NCI-H82 treated with DMSO at 0.1 percent for 48 hours (cell line): Measurements from ENCODE around the gene OR6Q1.
"Not testable (repeated sequence)": the region's sequence is repeated elsewhere in the genome, so short reads cannot be mapped to it uniquely, and the experiment has no call there.

Experiments
- DNase-seq: peaks from one replicate; lab custom pipeline; 2025; ENCODE audit not compliant: unreplicated experiment; lab: John Stamatoyannopoulos, UW

OR6Q1 gene, protein sequence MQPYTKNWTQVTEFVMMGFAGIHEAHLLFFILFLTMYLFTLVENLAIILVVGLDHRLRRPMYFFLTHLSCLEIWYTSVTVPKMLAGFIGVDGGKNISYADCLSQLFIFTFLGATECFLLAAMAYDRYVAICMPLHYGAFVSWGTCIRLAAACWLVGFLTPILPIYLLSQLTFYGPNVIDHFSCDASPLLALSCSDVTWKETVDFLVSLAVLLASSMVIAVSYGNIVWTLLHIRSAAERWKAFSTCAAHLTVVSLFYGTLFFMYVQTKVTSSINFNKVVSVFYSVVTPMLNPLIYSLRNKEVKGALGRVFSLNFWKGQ

DNA sequence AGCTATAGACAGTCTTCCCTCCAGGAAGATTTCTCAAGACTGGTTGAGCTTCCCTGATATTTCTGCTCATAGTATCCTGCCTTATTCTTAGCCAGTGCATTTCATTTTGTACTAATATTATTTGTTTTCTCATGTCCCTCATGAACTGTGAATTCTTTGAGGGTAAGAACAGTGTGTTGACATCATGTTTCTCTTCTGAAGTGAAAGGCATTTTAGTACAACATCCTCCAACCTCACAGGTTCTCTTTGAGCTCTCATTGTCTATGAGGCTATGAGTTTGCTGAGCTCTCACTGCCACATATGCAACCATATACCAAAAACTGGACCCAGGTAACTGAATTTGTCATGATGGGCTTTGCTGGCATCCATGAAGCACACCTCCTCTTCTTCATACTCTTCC, at the start of gene OR6Q1:
Gene OR6Q1 (plus strand): TSS at position 301 of the 400 bp plus-strand sequence. CDS start 0 bp downstream, at position 301.
- no peak for DNase-seq

DNA sequence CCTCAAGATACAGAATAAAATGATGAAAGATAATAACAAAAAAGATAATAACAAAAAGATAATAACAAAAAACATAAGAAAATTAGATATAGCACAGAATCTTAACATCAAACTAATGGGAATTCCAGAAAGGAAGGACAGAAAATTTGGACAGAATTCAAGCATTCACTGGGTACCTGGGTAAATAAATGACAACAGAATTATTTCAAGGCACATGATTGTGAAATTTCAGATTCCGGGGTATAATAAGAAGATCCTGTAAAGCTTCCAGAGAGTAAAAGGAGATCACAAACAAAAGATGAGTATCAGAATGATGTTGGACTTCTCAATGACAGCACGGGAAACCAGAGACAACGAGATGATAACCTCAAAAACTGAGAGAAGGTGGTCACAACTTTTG, 49.2 kb upstream of the OR6Q1 start:
- no peak for DNase-seq

DNA sequence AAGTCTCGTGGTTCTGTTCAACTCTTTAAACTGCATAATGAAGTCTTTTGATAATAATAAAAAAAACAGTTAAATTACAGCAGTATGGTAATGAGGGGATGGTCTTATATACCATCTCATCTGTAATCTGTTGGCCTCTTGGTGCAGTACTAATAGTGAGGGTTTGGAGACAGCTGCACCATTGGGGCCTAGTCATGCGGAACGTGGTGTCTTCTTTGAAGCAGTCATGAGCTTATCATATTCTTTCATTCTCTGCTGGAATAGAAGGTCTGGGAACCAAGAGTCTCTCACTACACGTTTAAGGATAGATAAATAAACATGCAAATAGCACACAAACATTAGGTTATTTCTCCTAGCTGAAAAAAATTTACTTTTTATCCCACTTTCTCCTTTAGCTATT, 48.0 kb upstream of the OR6Q1 start:
- no peak for DNase-seq

DNA sequence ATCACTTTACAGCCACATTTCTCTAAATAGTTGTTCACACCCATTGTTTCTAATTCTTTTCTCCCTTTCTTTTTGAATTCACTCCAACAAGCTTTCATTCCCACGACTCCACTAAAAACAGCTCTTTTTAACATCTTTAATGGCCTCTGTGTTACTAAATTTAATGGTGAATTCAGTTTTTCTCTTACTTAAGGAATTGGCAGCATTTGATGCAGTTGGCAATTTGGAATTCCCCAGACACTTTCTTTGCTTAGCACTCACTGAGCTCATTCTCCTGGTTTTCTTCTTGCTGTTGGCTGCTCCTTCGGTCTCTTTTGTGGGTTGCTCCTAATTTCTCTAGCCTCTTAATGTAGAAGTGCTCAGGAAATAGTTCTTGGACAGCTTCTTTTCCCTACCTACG, 47.6 kb upstream of the OR6Q1 start:
- no peak for DNase-seq

DNA sequence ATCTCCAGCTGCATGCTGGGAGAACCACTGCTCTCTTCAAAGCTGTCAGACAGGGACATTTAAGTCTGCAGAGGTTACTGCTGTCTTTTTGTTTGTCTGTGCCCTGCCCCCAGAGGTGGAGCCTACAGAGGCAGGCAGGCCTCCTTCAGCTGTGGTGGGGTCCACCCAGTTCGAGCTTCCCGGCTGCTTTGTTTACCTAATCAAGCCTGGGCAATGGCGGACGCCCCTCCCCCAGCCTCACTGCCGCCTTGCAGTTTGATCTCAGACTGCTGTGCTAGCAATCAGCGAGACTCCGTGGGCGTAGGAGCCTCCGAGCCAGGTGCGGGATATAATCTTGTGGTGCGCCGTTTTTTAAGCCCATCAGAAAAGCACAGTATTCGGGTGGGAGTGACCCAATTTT, 31.2 kb upstream of the OR6Q1 start:
- DNase-seq: not testable (repeated sequence)

DNA sequence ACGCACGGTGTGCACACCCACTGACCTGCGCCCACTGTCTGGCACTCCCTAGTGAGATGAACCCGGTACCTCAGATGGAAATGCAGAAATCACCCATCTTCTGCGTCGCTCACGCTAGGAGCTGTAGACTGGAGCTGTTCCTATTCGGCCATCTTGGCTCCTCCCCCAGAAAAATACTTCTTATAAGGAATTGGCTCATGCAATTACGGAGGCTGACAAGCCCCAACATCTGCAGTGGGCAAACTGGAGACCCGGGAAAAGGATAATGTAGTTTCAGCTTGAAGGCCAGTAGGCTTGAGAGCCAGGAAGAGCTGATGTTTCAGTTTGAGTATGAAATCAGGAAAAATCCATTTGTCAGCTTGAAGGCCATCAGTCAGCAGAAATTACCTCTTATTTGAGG, 30.7 kb upstream of the OR6Q1 start:
- not testable (repeated sequence) for DNase-seq

DNA sequence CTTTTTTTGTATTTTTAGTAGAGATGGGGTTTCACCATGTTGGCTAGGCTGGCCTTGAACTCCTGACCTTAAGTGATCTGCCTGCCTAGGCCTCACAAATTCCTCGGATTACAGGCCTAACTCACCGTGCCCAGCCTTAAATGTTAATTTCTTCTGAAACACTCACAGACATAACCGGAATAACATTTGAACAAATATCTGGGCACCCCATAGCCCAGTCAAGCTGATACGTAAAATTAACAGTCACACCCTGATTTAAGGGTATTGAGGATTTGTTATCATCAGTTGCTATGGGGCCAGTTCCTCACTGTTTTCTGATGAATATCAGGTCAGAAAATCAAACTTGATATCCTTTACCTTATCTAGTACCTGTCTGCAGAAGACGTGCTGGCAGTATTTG, 30.1 kb upstream of the OR6Q1 start:
- DNase-seq: no peak

DNA sequence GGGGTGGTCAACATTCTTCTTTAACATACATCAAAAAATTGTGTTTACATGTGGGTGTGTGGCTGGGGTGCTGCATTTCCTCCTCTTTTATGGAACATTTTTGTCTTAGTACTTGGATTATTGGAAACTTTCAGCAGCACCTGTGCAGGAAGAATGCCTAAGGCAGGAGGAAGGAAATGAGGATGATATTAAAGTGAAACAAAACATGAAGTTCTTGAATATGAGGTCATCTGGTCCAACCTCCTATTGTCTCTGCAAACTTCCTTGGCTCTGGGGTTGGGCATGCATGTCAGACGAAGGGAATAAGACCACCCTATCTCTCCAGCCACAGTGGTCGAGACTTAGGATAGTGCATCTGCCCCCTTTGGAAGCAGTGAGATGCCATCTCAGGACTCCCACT, 27.7 kb upstream of the OR6Q1 start:
- DNase-seq: no peak

DNA sequence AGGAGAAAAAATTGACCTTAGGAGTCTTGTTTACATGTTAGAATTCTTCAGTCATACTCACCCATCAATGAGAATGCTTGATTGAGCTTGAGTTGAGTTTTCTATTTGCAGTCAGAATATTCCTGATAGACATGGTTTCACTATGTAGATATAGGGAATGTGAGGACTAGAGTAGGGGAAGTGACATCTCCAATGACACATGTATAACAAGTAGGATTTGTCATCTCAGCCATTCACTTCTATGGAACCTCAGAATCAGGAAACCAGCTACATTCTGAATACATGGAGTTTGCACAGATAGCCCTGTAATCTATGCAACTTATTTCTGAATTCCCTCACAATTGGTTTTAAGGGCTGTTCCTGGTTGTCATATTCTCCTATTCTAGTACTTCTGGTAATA, 27.2 kb upstream of the OR6Q1 start:
- DNase-seq: no peak

DNA sequence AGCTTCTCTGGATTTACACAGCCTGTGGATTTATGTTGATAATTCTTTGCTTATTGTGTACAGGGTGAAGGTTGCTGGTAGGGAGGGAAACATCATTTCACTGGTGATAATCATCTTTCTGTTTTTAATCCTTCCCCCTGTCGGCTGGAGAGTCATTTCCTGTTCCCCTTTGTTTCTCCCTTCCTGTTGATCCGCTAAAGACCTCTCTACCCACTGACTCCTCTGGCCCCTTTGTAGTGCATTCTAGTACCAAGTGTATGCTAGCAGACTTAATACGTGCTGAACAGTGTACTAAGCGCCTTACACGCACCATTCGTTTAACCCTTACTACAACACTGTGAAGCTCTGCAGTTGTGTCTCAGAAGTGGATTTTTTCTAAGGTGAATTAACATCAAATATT, 26.1 kb upstream of the OR6Q1 start:
- no peak for DNase-seq

DNA sequence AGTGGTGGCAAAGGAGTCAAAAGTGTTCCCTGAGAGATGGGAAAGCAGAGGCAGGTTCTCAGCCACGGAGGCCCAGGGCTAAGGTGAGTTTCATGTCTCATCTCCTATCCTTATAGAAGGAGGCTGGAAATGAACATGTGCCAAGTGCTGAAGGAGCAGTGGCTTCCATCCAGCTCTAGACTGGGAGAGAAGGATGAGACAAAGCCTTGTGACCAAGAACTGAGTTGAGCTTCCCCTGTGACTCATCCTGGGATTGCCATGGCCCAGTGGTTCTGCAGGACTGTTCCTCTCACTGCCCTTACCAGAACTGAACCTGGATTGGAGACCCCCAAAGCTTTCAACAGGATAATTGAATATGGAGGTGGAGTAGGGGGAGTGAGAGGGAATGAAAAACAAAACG, 23.8 kb upstream of the OR6Q1 start:
- DNase-seq: no peak

DNA sequence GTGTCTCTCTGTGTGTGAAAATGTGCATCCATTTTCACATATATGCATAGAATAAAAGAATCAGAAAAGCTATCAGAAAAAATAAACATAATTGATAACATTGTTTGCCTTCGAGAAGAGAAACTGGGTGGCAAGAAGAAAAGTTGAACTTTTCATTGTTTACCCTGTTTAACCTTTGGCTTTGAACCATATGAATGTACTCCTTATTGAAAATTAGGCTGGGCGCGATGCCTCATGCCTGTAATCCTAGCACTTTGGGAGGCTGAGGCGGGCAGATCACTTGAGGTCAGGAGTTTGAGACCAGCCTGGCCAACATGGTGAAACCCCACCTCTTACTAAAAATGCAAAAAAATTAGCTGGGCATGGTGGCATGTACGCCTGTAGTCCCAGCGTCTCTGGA, 19.0 kb upstream of the OR6Q1 start:
- no peak for DNase-seq

DNA sequence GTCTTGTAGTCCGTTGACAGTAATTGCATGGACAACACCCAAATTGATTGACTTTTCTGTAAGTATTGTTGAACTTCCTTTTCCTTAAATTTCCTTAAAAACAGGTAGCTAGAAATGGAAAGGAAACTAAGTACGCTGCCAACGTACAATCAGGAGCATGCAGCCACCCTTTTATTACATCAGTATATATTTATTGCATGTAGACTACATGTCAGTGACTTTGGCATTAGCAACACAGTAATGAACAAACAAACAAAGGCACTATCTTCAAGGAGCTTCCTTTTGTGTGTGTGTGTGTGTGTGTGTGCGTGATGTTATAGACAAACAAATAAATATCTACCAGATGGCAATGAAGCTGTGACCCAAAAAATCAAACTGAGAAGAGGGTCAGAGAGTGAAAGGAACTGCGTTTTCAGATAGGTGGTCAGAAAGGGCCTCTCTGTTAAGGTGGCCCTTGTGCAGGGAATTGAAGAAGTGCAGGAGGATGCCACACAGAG, 7.3 kb upstream of the OR6Q1 start, which contains the start of gene OR9Q1:
Gene OR9Q1 (plus strand): TSS at position 447 of the 497 bp plus-strand sequence. CDS start 155,564 bp downstream, outside the sequence.
- DNase-seq: no peak

DNA sequence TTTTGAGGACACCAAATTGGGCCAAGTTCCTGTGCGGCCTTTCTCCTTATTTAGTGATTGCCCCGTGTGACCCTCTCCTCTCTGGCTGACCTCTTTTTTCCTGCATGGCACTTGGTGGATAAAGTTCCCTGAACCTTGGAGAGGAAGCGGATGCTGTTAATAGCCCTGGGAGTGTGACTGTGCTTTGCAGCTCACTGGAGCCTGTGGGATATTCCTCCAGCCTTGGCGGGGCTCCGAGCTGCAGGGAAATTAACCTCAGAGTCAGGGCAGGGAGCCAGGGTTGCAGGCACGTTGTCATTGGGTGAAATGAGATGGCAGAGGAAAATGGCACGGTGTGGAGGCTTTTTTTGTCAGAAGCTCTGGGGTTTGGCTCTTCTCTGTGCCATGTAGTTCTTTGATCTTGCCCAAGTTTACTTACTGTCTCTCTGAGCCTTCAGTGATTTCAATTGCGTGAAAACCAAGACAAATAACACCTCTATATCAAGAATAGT, 6.1 kb upstream of the OR6Q1 start:
- DNase-seq: no peak

DNA sequence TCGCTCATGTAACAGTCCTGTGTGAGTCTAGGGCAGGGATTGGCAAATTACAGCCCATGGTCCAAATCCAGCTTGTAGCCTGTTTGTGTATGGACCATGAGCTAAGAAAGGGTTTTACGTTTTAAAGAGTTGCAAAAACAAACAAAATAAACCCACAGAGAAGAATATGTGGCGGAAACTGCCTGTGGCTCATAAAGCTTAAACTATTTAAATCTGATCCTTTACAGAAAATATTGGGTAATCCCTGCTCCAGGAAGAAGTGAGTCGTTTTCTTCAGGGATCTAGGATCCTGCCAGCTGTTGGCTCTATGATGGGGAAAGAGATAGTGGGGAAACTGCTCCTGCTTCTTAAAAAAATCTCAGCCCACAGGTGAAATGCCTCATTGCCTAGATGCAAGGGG, 3.4 kb upstream of the OR6Q1 start:
- no peak for DNase-seq

DNA sequence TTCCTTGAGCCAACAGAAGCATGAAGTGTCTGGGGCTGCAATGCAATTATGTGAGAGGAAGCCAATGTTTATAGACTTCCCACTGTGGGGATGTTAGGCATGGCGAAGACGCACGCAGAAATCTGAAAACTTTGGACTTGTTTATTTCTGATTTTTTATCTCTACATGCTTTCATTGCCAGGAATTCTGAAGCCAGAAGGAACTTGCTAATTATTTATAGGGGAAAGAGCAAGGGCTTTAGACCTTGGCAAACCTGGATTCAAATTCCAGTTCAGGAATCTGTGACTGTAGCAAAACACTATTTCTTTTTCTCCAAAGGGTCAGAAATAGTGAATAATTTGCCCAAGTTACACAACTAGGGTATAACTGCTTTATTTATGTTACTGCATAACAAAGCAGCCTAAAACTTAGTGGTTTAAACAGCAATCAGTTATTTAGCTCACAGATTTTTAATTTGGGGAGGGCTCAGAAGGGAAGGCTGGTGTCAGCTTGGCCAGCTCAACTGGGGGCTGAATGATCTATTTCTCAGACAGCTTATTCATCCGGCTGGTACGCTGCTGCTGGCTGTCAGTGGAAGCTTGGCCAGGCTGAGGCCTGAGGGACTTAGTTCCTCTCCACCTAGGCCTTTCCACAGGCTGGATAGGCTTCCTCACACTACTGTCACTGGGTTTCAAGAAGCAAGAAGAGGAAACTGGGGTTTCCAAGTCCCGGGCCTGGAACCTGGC, 1.9 kb upstream of the OR6Q1 start:
- DNase-seq: no peak

DNA sequence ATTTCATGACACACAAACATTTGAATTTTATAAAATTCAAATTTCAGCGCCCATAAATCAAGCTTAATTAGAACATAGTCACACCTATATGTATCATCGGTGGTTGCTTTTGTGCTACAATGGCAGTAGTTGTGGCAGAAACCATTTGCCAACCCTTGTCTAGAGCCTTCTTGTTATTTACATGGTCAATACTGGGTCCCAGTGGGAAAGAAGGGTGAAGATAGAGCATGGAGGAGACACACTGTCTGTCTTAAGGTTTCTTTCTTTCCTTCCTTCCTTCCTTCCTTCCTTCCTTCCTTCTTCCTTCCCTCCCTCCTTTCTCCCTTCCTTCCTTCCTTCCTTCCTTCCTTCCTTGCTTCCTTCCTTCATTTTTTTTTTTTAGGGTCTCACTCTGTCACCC, 3.7 kb downstream of the OR6Q1 start:
- DNase-seq: no peak

DNA sequence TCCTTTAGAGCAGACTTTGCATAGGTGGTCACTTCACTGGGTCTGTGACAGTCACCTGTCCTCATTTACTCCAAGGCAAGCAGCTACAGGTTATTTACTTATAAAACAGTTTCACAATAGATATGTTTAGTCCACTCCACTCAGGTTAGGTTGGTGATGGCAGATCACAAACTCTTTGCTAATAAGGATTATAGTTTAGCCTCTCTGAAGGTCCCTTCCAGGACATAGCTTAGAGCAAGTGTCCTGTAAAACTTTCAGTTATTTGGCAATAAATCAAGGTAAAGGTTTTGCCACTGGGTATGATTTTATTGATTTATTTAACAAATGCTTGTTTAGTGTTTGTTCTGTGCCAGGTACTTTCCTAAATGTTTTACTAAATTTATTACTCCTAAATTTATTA, 8.8 kb downstream of the OR6Q1 start:
- DNase-seq: no peak

DNA sequence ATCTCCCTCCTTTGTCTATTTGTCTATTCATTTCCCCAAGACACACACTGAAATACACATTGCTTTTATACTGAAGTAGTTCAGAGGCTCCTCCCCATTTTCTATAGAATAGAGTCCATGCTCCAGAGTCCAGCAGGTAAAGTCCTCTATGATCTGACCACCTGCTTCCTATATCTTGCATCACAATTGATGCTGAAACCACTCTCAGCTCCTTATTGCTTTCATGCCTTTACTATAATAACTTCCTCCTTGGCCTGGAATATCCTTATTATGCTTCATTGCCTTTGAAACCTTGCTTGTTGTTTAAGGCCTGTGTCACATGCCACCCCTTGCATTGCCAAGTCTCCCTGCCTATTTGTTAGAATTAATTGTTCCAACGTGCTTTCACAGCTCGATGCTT, 12.6 kb downstream of the OR6Q1 start:
- no peak for DNase-seq

DNA sequence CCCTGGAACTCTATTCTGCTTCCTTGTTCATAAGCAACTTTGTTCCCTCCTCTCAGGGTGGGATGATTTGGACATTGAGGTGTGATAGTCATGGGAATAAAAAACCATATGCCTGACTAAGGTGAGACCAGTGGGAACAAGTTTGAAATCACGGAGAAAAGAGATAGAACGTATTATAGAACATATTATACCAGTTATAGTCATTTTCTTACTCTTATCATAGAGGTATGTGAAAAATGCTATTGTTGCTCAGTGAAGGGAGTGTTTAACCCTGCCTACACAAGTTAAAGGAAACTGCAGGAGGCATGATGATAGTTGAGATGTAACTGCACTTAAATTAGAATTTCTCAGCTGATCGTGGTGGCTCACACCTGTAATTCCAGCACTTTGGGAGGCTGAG, 15.5 kb downstream of the OR6Q1 start:
- DNase-seq: no peak

DNA sequence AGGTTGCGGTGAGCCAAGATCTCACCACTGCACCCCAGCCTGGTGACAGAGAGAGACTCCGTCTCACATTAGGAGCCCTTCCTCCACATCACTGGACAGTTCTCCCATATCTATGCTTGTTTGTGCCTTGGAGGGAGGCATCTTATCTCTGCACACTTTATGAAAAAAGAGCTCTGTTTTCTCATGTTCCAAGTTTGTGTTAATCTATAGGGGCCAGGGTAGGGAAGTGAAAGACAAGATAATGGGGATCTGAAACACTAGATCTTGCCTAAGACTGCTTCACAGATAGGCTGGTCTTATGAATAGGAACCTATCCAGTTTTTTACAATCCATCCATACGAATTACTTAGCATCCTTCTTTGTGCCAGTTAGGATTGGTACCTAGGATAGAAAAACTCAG, 17.1 kb downstream of the OR6Q1 start:
- no peak for DNase-seq

DNA sequence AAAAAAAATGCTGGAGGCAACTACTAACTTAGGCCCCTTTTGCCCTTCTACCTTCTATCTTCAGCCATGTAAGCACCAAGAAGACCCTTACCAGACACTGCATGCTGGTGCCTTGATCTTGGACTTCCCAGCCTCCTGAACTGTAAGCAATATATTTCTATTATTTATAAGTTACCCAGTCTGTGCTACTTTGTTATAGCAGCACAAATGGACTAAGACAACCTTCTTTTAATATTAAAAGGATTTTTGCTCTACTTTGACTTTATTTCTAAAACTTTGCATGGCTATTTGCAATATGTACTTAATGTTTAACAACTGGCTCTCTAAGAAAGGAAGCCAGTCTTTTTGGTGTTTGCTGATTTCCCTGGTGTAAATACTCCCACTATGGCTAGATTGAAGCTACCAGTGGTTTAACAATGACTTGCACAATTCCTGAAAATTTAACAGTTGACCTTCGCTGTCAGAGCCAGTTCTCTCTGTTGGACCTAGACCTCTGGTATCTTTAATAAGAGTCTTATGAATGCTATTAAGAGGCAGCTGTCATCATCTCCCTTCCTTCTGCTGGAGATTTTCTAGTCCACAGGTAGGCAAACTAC, 25.2 kb downstream of the OR6Q1 start:
- DNase-seq: no peak
